ENCODE data around the gene SCN1B.

Gene SCN1B

DNA sequence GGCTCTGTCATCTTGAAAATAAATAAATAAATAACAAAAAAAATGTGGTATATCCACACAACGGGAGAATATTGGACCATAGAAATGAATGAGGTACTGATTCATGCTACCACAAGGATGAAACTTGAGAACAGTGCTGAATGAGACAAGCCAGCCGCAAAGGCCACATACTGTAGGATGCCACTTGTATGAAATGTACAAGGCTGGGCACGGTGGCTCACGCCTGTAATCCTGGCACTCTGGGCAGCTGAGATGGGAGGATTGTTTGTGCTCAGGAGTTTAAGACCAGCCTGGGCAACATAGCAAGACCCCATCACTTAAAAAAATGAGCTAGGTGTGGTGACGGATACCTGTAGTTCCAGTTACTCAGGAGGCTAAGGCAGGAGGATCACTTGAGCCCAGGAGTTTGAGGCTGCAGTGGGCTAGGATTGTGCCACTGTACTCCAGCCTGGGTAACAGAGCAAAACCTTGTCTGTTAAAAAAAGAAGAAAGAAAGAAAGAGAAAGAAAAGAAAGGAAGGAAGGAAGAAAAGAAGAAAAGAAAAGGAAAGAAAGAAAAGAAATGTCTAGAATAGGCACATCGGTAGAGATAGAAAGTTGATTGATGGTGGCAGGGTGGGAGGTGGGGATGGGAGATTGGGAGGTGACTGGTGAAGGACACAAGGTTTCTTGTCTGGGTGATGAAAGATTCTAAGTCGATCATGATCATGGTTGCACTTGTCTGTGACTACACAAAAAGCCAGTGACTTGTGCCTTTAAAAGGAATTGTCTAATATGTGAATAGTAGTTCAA is 31.5 kb downstream of the SCN1B start:
- Mint-ChIP-seq H3K9me3 (no peaks in the 10 kb centered on the region), H3K4me3 (no peak overlapping the region), H3K36me3 (ENCODE audit: insufficient read depth) (no peaks in the 10 kb centered on the region), H3K27me3 (peaks cover 4 to 8% of the 10 kb centered on the region in 2 donors), H3K27ac (no peak overlapping the region), H3K4me1 (ENCODE audit: low read depth in 2 of 2) (peaks cover 0 to 2% of the 10 kb centered on the region in 2 donors)
- ATAC-seq (replicated peaks) (no peak), DNase-seq (no peak)

DNA sequence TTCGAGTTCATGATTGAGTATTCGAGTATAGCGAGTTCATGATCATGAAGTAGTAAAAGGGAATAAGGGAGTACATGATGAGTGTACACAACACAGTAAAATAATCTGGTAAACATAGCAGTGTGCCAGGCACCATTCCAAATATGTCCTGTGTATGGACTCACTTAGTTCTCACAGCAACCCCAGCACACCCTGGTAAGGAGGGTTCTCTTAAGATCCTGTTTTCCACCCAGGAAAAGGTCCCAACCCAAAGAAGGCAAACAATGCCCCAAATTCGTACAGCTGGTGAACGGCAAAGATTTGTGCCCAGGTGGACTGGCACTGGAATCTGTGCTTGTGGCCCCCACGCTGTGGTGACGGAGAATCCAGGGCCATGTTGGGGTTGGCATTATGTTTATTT is 32.7 kb downstream of the SCN1B start:
- DNase-seq (no peak), ATAC-seq (replicated peaks) (no peak)
- Mint-ChIP-seq H3K4me1 (ENCODE audit: low read depth in 2 of 2) (peaks cover 3 to 5% of the 10 kb centered on the region in 2 donors), H3K9me3 (no peaks in the 10 kb centered on the region), H3K27me3 (peaks cover 0 to 5% of the 10 kb centered on the region in 2 donors), H3K27ac (no peak overlapping the region), H3K4me3 (no peak overlapping the region), H3K36me3 (ENCODE audit: insufficient read depth) (peaks cover 2% of the 10 kb centered on the region)

DNA sequence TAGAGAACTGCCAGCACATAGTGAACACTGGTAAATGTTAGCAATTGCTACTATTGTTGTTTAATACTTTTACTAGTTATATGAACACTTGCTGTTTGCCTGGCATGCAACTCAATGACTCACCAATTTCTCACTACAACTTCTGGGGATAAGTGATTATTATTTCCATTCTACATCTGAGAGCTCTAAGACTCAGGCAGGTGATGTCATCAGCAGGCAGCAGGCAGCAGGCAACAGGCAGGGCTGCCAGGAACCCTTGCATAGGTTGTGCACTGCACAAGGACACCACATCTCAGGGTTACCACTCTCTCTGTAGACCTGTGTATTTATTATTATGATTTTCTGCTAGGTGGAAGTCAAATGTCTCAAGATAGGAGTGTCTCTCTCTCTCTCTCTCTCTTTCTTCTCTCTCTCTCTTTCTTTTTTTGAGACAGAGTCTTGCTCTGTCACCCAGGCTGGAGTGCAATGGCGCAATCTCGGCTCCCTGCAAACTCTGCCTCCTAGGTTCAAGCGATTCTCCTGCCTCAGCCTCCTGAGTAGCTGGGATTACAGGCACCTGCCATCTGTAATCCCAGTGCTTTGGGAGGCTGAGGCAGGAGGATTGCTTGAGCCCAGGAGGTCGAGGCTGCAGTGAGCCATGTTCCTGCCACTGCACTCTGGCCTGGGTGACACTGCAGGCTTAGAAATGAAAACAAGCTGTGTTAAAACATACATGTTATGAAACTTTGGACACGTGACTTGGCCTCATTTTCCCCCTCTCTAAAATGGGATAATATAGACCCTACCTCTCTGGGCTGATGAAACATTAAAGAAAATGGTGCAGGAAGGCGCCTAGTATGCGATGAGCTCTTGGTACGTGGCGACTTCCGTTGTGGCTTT is 33.9 kb downstream of the SCN1B start:
- Mint-ChIP-seq H3K27me3 (peaks cover under 1 to 5% of the 10 kb centered on the region in 2 donors), H3K27ac (peak overlapping the region; percentile 69 to 90), H3K36me3 (ENCODE audit: insufficient read depth) (peaks cover 2% of the 10 kb centered on the region), H3K4me3 (no peak overlapping the region), H3K4me1 (ENCODE audit: low read depth in 2 of 2) (peaks cover 3 to 5% of the 10 kb centered on the region in 2 donors), H3K9me3 (no peaks in the 10 kb centered on the region)
- no peak for DNase-seq
- peak; percentile 20 for ATAC-seq (replicated peaks)

GRCh38 chr19:35065574-35065973 is 35.3 kb downstream of the SCN1B start:
- H3K4me3 Mint-ChIP-seq = no peak overlapping the region
- no peak for DNase-seq
- H3K9me3 Mint-ChIP-seq = no peaks in the 10 kb centered on the region
- peaks cover 0 to 10% of the 10 kb centered on the region in 2 donors for H3K27me3 Mint-ChIP-seq
- ATAC-seq (replicated peaks) = no peak
- peaks cover 3 to 5% of the 10 kb centered on the region in 2 donors for H3K4me1 Mint-ChIP-seq (ENCODE audit: low read depth in 2 of 2)
- H3K36me3 Mint-ChIP-seq (ENCODE audit: insufficient read depth) = peaks cover 2% of the 10 kb centered on the region
- H3K27ac Mint-ChIP-seq = no peak overlapping the region

DNA sequence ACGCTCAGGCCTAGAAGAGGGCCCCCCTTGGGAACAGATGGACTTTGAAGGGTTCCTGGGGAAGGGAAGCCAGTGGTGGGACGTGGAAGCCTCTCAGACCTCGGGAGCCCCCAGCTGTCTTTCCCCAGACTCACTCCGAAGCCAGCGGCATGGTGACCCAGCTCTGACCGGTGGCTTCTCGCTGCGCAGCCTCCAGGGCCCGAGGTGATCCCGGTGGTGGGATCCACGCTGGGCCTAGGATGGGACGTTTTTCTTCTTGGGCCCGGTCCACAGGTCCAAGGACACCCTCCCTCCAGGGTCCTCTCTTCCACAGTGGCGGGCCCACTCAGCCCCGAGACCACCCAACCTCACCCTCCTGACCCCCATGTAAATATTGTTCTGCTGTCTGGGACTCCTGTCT is 35.9 kb downstream of the SCN1B start:
- Mint-ChIP-seq H3K27me3 (peaks cover 0 to 10% of the 10 kb centered on the region in 2 donors), H3K36me3 (ENCODE audit: insufficient read depth) (peaks cover 2% of the 10 kb centered on the region), H3K4me1 (ENCODE audit: low read depth in 2 of 2) (peaks cover 3 to 5% of the 10 kb centered on the region in 2 donors), H3K27ac (no peak overlapping the region), H3K9me3 (no peaks in the 10 kb centered on the region), H3K4me3 (no peak overlapping the region)
- ATAC-seq (replicated peaks) (no peak), DNase-seq (no peak)

DNA sequence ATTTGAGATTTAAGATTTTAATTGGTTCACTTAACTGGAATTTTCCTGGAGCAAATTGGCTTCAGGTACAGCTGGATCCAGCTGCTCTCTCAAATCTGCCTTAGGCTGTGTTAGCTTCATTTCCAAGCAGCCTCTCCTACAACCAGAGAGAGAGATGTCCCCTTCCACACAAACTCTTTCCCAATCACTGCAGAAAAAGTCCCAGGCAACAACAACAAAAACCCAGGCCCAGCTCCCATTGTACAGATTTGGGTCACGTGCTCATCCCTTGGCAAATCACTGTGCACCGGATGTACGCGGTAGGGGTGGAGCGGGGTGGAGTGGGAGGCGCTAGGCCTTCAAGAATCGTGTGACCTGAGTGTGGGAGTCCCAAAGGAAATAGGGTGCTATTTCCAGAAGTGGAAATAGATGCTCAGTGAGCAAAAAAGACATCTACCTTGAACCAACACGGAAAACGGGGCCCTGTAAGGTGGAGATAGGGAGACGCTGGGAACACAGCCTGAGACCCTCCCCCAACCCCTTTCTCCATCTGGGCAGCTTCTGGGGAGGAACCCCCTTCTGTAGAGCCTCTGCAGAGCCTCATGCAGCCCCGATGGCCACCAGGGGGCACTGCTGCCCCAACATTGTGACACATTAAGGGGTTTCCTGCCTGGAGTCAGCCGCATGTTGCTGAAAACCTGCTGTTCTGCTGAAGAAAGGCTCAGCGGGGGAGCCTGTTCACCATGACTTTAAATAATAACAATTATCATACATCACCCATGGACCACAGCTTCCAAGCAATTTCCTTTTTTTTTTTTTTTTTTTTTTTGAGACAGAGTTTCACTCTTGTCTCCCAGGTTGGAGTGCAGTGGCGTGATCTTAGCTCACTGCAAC is 36.7 kb downstream of the SCN1B start:
- peak overlapping the region in 1 of 2 donors; percentile 12 for H3K27ac Mint-ChIP-seq
- H3K27me3 Mint-ChIP-seq = peaks cover 0 to 10% of the 10 kb centered on the region in 2 donors
- no peak overlapping the region for H3K4me3 Mint-ChIP-seq
- no peaks in the 10 kb centered on the region for H3K9me3 Mint-ChIP-seq
- peaks cover 2% of the 10 kb centered on the region for H3K36me3 Mint-ChIP-seq (ENCODE audit: insufficient read depth)
- H3K4me1 Mint-ChIP-seq (ENCODE audit: low read depth in 2 of 2) = peaks cover 3 to 5% of the 10 kb centered on the region in 2 donors
- DNase-seq (peak; percentile 89 to 92 (median 90)), ATAC-seq (replicated peaks) (peak; percentile 91)

DNA sequence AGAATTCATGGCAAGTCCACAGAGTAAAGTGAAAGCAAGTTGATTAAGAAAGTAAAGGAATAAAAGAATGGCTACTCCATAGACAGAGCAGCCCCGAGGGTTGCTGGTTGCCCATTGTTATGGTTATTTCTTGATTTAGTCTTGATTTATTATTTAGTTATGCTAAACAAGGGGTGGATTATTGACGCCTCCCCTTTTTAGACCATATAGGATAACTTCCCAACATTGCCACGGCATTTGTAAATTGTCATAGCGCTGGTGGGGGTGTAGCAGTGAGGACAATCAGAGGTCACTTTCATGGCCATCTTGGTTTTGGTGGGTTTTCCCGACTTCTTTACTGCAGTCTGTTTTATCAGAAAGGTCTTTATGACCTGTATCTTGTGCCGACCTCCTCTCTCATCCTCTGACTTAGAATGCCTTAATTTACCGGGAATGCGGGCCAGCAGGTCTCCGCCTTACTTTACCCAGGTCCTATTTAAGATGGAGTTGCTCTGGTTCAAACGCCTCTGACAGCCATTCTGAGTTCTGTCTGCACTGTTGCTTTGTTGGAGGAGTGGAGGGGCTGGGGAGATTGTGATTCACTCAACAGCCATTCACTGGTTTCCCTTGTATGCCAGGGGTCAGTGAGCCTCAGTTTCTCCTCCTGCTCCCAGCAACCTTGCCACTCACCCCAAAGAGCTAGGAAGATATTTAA is 38.8 kb downstream of the SCN1B start:
- Mint-ChIP-seq H3K4me1 (ENCODE audit: low read depth in 2 of 2) (peaks cover 3 to 5% of the 10 kb centered on the region in 2 donors), H3K27ac (no peak overlapping the region), H3K36me3 (ENCODE audit: insufficient read depth) (peaks cover 2% of the 10 kb centered on the region), H3K4me3 (no peak overlapping the region), H3K9me3 (no peaks in the 10 kb centered on the region), H3K27me3 (peaks cover 0 to 10% of the 10 kb centered on the region in 2 donors)
- ATAC-seq (replicated peaks) (no peak), DNase-seq (no peak)

DNA sequence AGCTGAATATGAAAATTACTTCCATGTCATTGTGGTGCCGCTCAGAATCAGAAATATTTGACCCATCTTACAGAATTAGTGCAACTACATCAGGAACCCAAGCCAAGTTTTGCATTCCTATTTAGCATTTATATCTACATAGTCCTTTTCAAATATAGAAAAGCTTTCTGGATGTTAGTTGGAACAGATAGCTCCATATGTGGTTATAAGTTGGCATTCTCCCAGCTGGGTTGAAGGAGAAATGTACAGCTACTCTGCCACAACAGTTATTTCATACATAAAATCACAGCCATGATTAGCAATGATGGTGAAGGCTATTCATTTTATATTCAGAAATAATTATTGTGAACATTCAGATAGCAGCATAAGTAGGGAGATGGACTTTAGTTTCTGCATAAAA is 39.4 kb downstream of the SCN1B start:
- Mint-ChIP-seq H3K4me1 (ENCODE audit: low read depth in 2 of 2) (peaks cover 3 to 5% of the 10 kb centered on the region in 2 donors), H3K36me3 (ENCODE audit: insufficient read depth) (peaks cover 2% of the 10 kb centered on the region), H3K9me3 (no peaks in the 10 kb centered on the region), H3K27ac (no peak overlapping the region), H3K27me3 (peaks cover 0 to 10% of the 10 kb centered on the region in 2 donors), H3K4me3 (no peak overlapping the region)
- no peak for ATAC-seq (replicated peaks)
- DNase-seq = no peak

DNA sequence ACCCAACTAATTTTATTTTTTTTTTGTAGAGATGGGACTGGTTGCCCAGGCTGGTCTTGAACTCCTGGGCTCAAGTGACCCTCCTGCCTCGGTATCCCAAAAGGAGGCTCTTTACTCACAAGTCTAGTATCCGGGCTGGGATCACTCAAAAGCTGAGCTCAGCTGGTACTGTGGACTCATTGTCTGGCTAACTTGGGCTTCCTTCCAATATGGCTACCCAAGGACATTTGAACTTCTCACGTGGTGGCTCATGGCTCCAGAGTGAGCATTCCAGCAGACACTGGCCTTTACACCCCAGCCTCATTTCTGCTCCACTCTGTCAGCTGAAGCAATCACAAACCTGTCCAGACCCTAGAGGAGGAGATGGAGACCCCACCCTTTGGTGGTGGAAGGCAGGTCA is 40.2 kb downstream of the SCN1B start:
- H3K27me3 Mint-ChIP-seq = peaks cover 0 to 10% of the 10 kb centered on the region in 2 donors

GRCh38 chr19:35073516-35073915 is 43.2 kb downstream of the SCN1B start:
- H3K27me3 Mint-ChIP-seq = peaks cover 8 to 26% of the 10 kb centered on the region in 2 donors
- peak overlapping the region in 1 of 2 donors; percentile 5 for H3K27ac Mint-ChIP-seq
- H3K4me3 Mint-ChIP-seq = no peak overlapping the region
- peaks cover 0 to 2% of the 10 kb centered on the region in 2 donors for H3K4me1 Mint-ChIP-seq (ENCODE audit: low read depth in 2 of 2)
- no peak for ATAC-seq (replicated peaks)
- no peak for DNase-seq
- H3K9me3 Mint-ChIP-seq = no peaks in the 10 kb centered on the region
- H3K36me3 Mint-ChIP-seq (ENCODE audit: insufficient read depth) = no peaks in the 10 kb centered on the region

More for the DNA sequence above, 40.2 kb downstream of the SCN1B start:
- peaks cover 3 to 5% of the 10 kb centered on the region in 2 donors for H3K4me1 Mint-ChIP-seq (ENCODE audit: low read depth in 2 of 2)
- no peak overlapping the region for H3K27ac Mint-ChIP-seq
- no peak for DNase-seq
- no peaks in the 10 kb centered on the region for H3K9me3 Mint-ChIP-seq
- no peak overlapping the region for H3K4me3 Mint-ChIP-seq
- no peak for ATAC-seq (replicated peaks)
- H3K36me3 Mint-ChIP-seq (ENCODE audit: insufficient read depth) = peaks cover 2% of the 10 kb centered on the region

GRCh38 chr19:35073941-35074340 is 43.7 kb downstream of the SCN1B start:
- no peak for DNase-seq
- Mint-ChIP-seq H3K27ac (peak overlapping the region in 1 of 2 donors; percentile 5), H3K9me3 (no peaks in the 10 kb centered on the region), H3K4me3 (no peak overlapping the region), H3K4me1 (ENCODE audit: low read depth in 2 of 2) (peaks cover 0 to 2% of the 10 kb centered on the region in 2 donors), H3K27me3 (peaks cover 8 to 26% of the 10 kb centered on the region in 2 donors), H3K36me3 (ENCODE audit: insufficient read depth) (no peaks in the 10 kb centered on the region)
- ATAC-seq (replicated peaks) = no peak

GRCh38 chr19:35074426-35075201 is 44.3 kb downstream of the SCN1B start:
- H3K27me3 Mint-ChIP-seq = peaks cover 8 to 26% of the 10 kb centered on the region in 2 donors
- H3K4me3 Mint-ChIP-seq = no peak overlapping the region
- H3K27ac Mint-ChIP-seq = no peak overlapping the region
- no peak for ATAC-seq (replicated peaks)
- DNase-seq = no peak
- no peaks in the 10 kb centered on the region for H3K9me3 Mint-ChIP-seq
- H3K36me3 Mint-ChIP-seq (ENCODE audit: insufficient read depth) = no peaks in the 10 kb centered on the region
- peaks cover 0 to 2% of the 10 kb centered on the region in 2 donors for H3K4me1 Mint-ChIP-seq (ENCODE audit: low read depth in 2 of 2)

Measured in effector memory CD8-positive, alpha-beta T cell (primary cell).